ENCODE data around the gene MMS22L.

GRCh38 chr6:97207383-97207782 lies 75.6 kb downstream of the MMS22L start:
- no peak for TF ChIP-seq CTCF (IDR thresholded peaks at IDR 0.05; ENCODE audit: poor library complexity)
- no peak for TF ChIP-seq EZH2phosphoT487 (IDR thresholded peaks at IDR 0.05; ENCODE audit: low read depth, severe bottlenecking, unreplicated experiment)
- no peak for TF ChIP-seq EZH2 (IDR thresholded peaks at IDR 0.05; ENCODE audit: borderline replicate concordance)
